Spleen (tissue), 11 donors: ENCODE results near the gene DEPDC7. TPM values are rescaled to one million over a fixed set of nuclear protein-coding genes. Genes with fewer than 3 reads are reported as not detected.
A peak's percentile ranks its signal among the peaks of the same experiment; 100 is the strongest.

Experiments
- DNase-seq: peaks from one replicate; pipeline ENCODE4 v3.0.0-alpha.2; 2020
- H3K27ac ChIP-seq, 8 donors: fragments of 200-600 bp; sonication (generic) in 7 of 8; 1 replicate in 4 of 8; 2 replicates in 4 of 8; pipeline versions ENCODE4 v1.5.0 to v1.8.0; 2016 to 2021; ENCODE audit warnings: inconsistent platforms in 4 of 8, mild to moderate bottlenecking in 4 of 8, moderate library complexity in 1 of 8
- H3K27me3 ChIP-seq, 7 donors: fragments of 200-600 bp; sonication (generic) in 6 of 7; replicated peaks in 1 of 7; 1 replicate in 4 of 7; 2 replicates in 3 of 7; pipeline versions ENCODE4 v1.5.0 to v1.8.0; 2016 to 2021; ENCODE audit warnings: inconsistent platforms in 3 of 7, mild to moderate bottlenecking in 1 of 7
- H3K36me3 ChIP-seq, 6 donors: fragments of 200-600 bp; sonication (generic) in 5 of 6; 1 replicate in 4 of 6; 2 replicates in 2 of 6; pipeline versions ENCODE4 v1.5.0 to v1.8.0; 2016 to 2021; ENCODE audit warnings: inconsistent platforms in 2 of 6
- H3K4me1 ChIP-seq, 6 donors: fragments of 200-600 bp; sonication (generic) in 5 of 6; 1 replicate in 3 of 6; 2 replicates in 3 of 6; pipeline versions ENCODE4 v1.5.0 to v1.8.0; 2016 to 2021; ENCODE audit warnings: inconsistent platforms in 3 of 6
- H3K4me3 ChIP-seq, 8 donors: fragments of 200-600 bp; sonication (generic) in 7 of 8; 1 replicate in 4 of 8; 2 replicates in 4 of 8; pipeline versions ENCODE4 v1.5.0 to v1.8.0; 2016 to 2021; ENCODE audit warnings: inconsistent platforms in 4 of 8, mild to moderate bottlenecking in 4 of 8, moderate library complexity in 2 of 8
- H3K9me3 ChIP-seq, 8 donors: fragments of 200-600 bp; sonication (generic) in 7 of 8; 1 replicate in 4 of 8; 2 replicates in 4 of 8; pipeline versions ENCODE4 v1.5.0 to v1.8.0; 2016 to 2021; ENCODE audit warnings: inconsistent platforms in 4 of 8
- POLR2A ChIP-seq, 3 donors: fragments of 450-650 bp; IDR thresholded peaks; one replicate each; pipeline ENCODE4 v1.5.1; 2017; ENCODE audit warnings: antibody characterized with exemption in 3 of 3, mild to moderate bottlenecking in 1 of 3
- POLR2AphosphoS5 ChIP-seq, 3 donors: sonication (generic); formaldehyde crosslinking; IDR thresholded peaks; one replicate each; pipeline ENCODE4 v1.5.1; 2017; ENCODE audit warnings: antibody characterized with exemption in 3 of 3
- WGBS, 5 donors: extraction: QIAGEN DNeasy Blood & Tissue Kit in 3 of 5; methylation state at CpG; one replicate each; pipeline versions ENCODE4 v1.1.5 to v1.1.7; 2013 to 2018; 5-methylcytosine and 5-hydroxymethylcytosine counted together
- intact Hi-C: fragments of 100-400 bp; cut with DNase I; formaldehyde crosslinking; loops from one replicate; pipeline ENCODE4 v1.15.0; 2023; ENCODE audit warnings: low total_unique reads
- polyA plus RNA-seq, 3 donors: library from polyadenylated mRNA; stranded (reverse); fragments of 200-250 nt; gene quantifications; one replicate each; pipeline ENCODE4 v1.2.1, GENCODE V29; 2013
- total RNA-seq, 7 donors: library from RNA; depleted of rRNA in 3 of 7; stranded (reverse); fragments of >200 nt in 3 of 7; fragmentation: NEBNext Ultra II Directional in 4 of 7; extraction: Animal tissue kit (Norgen Biotek cat#: 25700) in 4 of 7; gene quantifications; one replicate each; pipeline versions ENCODE4 v1.1.0 to v1.2.1, GENCODE V29; 2016 to 2021
- TF ChIP-seq, protein P1 (sequence below), 11 experiments: fragments of 200-600 bp in 7 of 11; fragments of 450-650 bp in 4 of 11; sonication (generic) in 4 of 11; IDR thresholded peaks in 8 of 11; conservative IDR thresholded peaks in 3 of 11; 1 replicate in 7 of 11; 2 replicates in 4 of 11; pipeline versions ENCODE4 v1.4.0 to v1.8.0; 2016 to 2021; ENCODE audit warnings: antibody characterized with exemption in 11 of 11, inconsistent platforms in 4 of 11, mild to moderate bottlenecking in 1 of 11
- donor health status: healthy with polysubstance abuse.
- donor health status: DM: no; HTN: no; CAD: no; lungs with moderate emphysema.
- donor health status: DM: no; HTN: no; CAD: no.
- donor health status: Bipolar disorder and iron deficiency.
- donor health status: healthy.
- donor health status: DM: no; HTN: no; CAD: no.
- donor health status: DM: yes; HTN: yes; CAD: no.

Gene DEPDC7
- total and polyA plus RNA-seq, 10 donors: 0.30 to 0.88 (median 0.54) TPM; not detected in 3

DNA sequence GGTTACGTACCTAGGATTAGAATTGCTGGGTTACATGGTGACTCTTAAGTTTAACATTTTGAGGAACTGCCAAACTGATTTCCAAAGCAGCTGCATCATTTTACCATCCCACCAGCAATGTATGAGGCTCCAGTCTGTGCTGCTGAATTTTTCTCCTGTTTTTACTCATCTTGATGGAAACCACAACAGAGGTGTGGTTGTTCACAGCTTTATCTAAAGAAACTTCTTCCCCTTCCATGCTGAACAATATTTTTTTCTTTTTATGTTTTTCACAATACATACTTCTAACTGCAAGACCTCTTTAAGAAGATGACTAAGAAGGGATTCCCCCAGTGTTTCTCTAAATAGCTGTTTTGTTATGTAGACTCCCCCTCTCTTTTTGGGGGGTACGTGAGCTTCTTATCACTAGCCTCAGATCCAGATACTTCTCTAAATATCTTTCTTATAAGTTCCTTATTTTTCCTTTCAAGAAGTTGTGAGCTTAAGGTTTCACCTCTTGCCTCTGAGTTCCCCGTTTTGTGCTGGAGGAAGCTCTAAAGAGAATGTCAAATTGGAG lies 47.7 kb downstream of the DEPDC7 start:
- H3K4me3 ChIP-seq: no peak overlapping the region
- no peaks in the 10 kb centered on the region for H3K27me3 ChIP-seq
- peak overlapping the region in 5 of 8 donors; percentile 20 to 78 (median 67) for H3K27ac ChIP-seq
- 31 to 42% (median 33%) methylated on average over 3 of the region's 3 CpGs for WGBS, 5 donors
- intact Hi-C loops: no loop called here
- H3K36me3 ChIP-seq: peaks cover 0 to 91% (median 62%) of the 10 kb centered on the region in 6 donors
- TF ChIP-seq POLR2A (IDR thresholded peaks at IDR 0.05) (no peak), POLR2AphosphoS5 (IDR thresholded peaks at IDR 0.05) (no peak)
- TF ChIP-seq, protein P1, sequence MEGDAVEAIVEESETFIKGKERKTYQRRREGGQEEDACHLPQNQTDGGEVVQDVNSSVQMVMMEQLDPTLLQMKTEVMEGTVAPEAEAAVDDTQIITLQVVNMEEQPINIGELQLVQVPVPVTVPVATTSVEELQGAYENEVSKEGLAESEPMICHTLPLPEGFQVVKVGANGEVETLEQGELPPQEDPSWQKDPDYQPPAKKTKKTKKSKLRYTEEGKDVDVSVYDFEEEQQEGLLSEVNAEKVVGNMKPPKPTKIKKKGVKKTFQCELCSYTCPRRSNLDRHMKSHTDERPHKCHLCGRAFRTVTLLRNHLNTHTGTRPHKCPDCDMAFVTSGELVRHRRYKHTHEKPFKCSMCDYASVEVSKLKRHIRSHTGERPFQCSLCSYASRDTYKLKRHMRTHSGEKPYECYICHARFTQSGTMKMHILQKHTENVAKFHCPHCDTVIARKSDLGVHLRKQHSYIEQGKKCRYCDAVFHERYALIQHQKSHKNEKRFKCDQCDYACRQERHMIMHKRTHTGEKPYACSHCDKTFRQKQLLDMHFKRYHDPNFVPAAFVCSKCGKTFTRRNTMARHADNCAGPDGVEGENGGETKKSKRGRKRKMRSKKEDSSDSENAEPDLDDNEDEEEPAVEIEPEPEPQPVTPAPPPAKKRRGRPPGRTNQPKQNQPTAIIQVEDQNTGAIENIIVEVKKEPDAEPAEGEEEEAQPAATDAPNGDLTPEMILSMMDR (IDR thresholded peaks at IDR 0.05 in 8 of 11, conservative IDR thresholded peaks at IDR 0.05 in 3 of 11): no peak
- peaks cover 12 to 33% (median 23%) of the 10 kb centered on the region in 6 donors for H3K4me1 ChIP-seq
- no peak for DNase-seq
- no peaks in the 10 kb centered on the region for H3K9me3 ChIP-seq

GRCh38 chr11:33064033-33064825 lies 48.6 kb downstream of the DEPDC7 start:
- Histone ChIP-seq H3K4me3 (no peak overlapping the region), H3K36me3 (peaks cover 0 to 91% (median 61%) of the 10 kb centered on the region in 6 donors), H3K27ac (peak overlapping the region in 6 of 8 donors; percentile 55 to 78 (median 64)), H3K27me3 (no peaks in the 10 kb centered on the region), H3K9me3 (no peaks in the 10 kb centered on the region), H3K4me1 (peaks cover 12 to 33% (median 23%) of the 10 kb centered on the region in 6 donors)
- WGBS, 5 donors: 45 to 62% (median 53%) methylated on average over 11 of the region's 11 CpGs
- no peak for DNase-seq
- intact Hi-C loops: no loop called here
- TF ChIP-seq, protein P1 (IDR thresholded peaks at IDR 0.05 in 8 of 11, conservative IDR thresholded peaks at IDR 0.05 in 3 of 11): no peak
- TF ChIP-seq POLR2AphosphoS5 (IDR thresholded peaks at IDR 0.05) (no peak), POLR2A (IDR thresholded peaks at IDR 0.05) (no peak)

DNA sequence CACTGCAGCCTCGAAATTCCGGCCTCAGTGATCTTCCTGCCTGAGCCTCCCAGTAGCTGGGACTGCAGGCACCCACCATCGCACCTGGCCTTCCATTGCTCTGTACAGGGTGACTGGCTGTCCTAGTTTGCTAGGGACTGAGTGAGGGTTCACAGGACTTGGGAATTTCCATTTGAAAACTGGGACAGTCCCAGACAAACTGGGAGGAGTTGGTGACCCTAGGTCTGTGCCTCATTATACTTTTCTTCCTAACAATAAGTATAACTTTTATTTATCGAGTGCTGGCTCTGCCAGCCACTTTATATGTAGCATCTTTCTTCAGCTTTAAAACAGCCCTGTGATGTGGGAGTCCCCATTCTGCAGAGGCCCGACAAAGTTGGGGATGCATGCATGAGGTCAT lies 49.2 kb downstream of the DEPDC7 start:
- TF ChIP-seq, protein P1 (IDR thresholded peaks at IDR 0.05 in 8 of 11, conservative IDR thresholded peaks at IDR 0.05 in 3 of 11): no peak
- TF ChIP-seq POLR2A (IDR thresholded peaks at IDR 0.05) (no peak), POLR2AphosphoS5 (IDR thresholded peaks at IDR 0.05) (no peak)
- H3K27me3 ChIP-seq: no peaks in the 10 kb centered on the region
- H3K36me3 ChIP-seq: peaks cover 0 to 91% (median 60%) of the 10 kb centered on the region in 6 donors
- WGBS, 5 donors: 86 to 93% (median 88%) methylated on average over 5 of the region's 5 CpGs
- intact Hi-C loops: loop anchor here (5.0 kb wide), 1 partner anchor 103 kb away; no protein-coding TSS in a partner anchor
- H3K4me1 ChIP-seq: peaks cover 12 to 33% (median 23%) of the 10 kb centered on the region in 6 donors
- H3K4me3 ChIP-seq: no peak overlapping the region
- peak overlapping the region in 4 of 8 donors; percentile 60 to 78 (median 68) for H3K27ac ChIP-seq
- H3K9me3 ChIP-seq: no peaks in the 10 kb centered on the region
- DNase-seq: no peak
